ENCODE results near the gene ABHD16A.

Gene ABHD16A

GRCh38 chr6:31687321-31687720, 15.8 kb downstream of the ABHD16A start:
- no peaks in the 10 kb centered on the region for H3K9me2 ChIP-seq (replicated peaks; ENCODE audit: low read depth, low read length)
- H3K9ac ChIP-seq (ENCODE audit: low read depth, low read length, poor library complexity, severe bottlenecking): no peak overlapping the region
- no peaks in the 10 kb centered on the region for H4K20me1 ChIP-seq (ENCODE audit: insufficient read depth, low read length, poor library complexity, severe bottlenecking)
- no peak overlapping the region for H3K4me3 ChIP-seq (ENCODE audit: low read length, poor library complexity, severe bottlenecking)
- TF ChIP-seq CTCF (conservative IDR thresholded peaks at IDR 0.05; ENCODE audit: low read length) (no peak), EZH2phosphoT487 (IDR thresholded peaks at IDR 0.05; ENCODE audit: borderline replicate concordance) (no peak)
- no peak overlapping the region for H2AFZ ChIP-seq (ENCODE audit: low read length)
- H3K4me1 ChIP-seq (ENCODE audit: insufficient read depth, low read length, poor library complexity, severe bottlenecking): no peaks in the 10 kb centered on the region
- H3K36me3 ChIP-seq (ENCODE audit: insufficient read depth, low read length): peaks cover 62% of the 10 kb centered on the region; the same call in 1 of the 2 replicates
- H3K4me2 ChIP-seq (ENCODE audit: low read depth, low read length, poor library complexity, severe bottlenecking): no peak overlapping the region
- H3K79me2 ChIP-seq (ENCODE audit: insufficient read depth, low read length): no peaks in the 10 kb centered on the region
- no peaks in the 10 kb centered on the region for H3F3A ChIP-seq (ENCODE audit: low read depth)
- H3K9me3 ChIP-seq (ENCODE audit: insufficient read depth, low read depth, low read length): no peaks in the 10 kb centered on the region
- H3K27me3 ChIP-seq (ENCODE audit: insufficient read depth, low read length, poor library complexity, severe bottlenecking): no peaks in the 10 kb centered on the region

- no peak for TF ChIP-seq CTCF (conservative IDR thresholded peaks at IDR 0.05; ENCODE audit: low read length)
- TF ChIP-seq EZH2phosphoT487 (IDR thresholded peaks at IDR 0.05; ENCODE audit: borderline replicate concordance): no peak
- no peak overlapping the region for H3K4me2 ChIP-seq (ENCODE audit: low read depth, low read length, poor library complexity, severe bottlenecking)
- H3K27me3 ChIP-seq (ENCODE audit: insufficient read depth, low read length, poor library complexity, severe bottlenecking): no peaks in the 10 kb centered on the region
- H3K79me2 ChIP-seq (ENCODE audit: insufficient read depth, low read length): no peaks in the 10 kb centered on the region
- H3K9ac ChIP-seq (ENCODE audit: low read depth, low read length, poor library complexity, severe bottlenecking): no peak overlapping the region
- no peak overlapping the region for H2AFZ ChIP-seq (ENCODE audit: low read length)
- no peaks in the 10 kb centered on the region for H3F3A ChIP-seq (ENCODE audit: low read depth)
- no peaks in the 10 kb centered on the region for H4K20me1 ChIP-seq (ENCODE audit: insufficient read depth, low read length, poor library complexity, severe bottlenecking)
- peaks cover 55% of the 10 kb centered on the region; the same call in 1 of the 2 replicates for H3K36me3 ChIP-seq (ENCODE audit: insufficient read depth, low read length)
- H3K9me3 ChIP-seq (ENCODE audit: insufficient read depth, low read depth, low read length): no peaks in the 10 kb centered on the region
- H3K9me2 ChIP-seq (replicated peaks; ENCODE audit: low read depth, low read length): no peaks in the 10 kb centered on the region
- H3K4me1 ChIP-seq (ENCODE audit: insufficient read depth, low read length, poor library complexity, severe bottlenecking): no peaks in the 10 kb centered on the region
- H3K4me3 ChIP-seq (ENCODE audit: low read length, poor library complexity, severe bottlenecking): no peak overlapping the region
Observed at GRCh38 chr6:31686483-31686882, 16.6 kb downstream of the ABHD16A start.

GRCh38 chr6:31683591-31683990, 19.5 kb downstream of the ABHD16A start:
- no peaks in the 10 kb centered on the region for H3K27me3 ChIP-seq (ENCODE audit: insufficient read depth, low read length, poor library complexity, severe bottlenecking)
- H3K4me2 ChIP-seq (ENCODE audit: low read depth, low read length, poor library complexity, severe bottlenecking): no peak overlapping the region
- H3K9me3 ChIP-seq (ENCODE audit: insufficient read depth, low read depth, low read length): no peaks in the 10 kb centered on the region
- no peak overlapping the region for H3K9ac ChIP-seq (ENCODE audit: low read depth, low read length, poor library complexity, severe bottlenecking)
- peaks cover 27% of the 10 kb centered on the region; the same call in 1 of the 2 replicates for H3K36me3 ChIP-seq (ENCODE audit: insufficient read depth, low read length)
- H2AFZ ChIP-seq (ENCODE audit: low read length): no peak overlapping the region
- no peak for TF ChIP-seq EZH2phosphoT487 (IDR thresholded peaks at IDR 0.05; ENCODE audit: borderline replicate concordance)
- no peak for TF ChIP-seq CTCF (conservative IDR thresholded peaks at IDR 0.05; ENCODE audit: low read length)
- no peak overlapping the region for H3K4me3 ChIP-seq (ENCODE audit: low read length, poor library complexity, severe bottlenecking)
- H3K79me2 ChIP-seq (ENCODE audit: insufficient read depth, low read length): no peaks in the 10 kb centered on the region
- H3F3A ChIP-seq (ENCODE audit: low read depth): no peaks in the 10 kb centered on the region
- H4K20me1 ChIP-seq (ENCODE audit: insufficient read depth, low read length, poor library complexity, severe bottlenecking): no peaks in the 10 kb centered on the region
- no peaks in the 10 kb centered on the region for H3K9me2 ChIP-seq (replicated peaks; ENCODE audit: low read depth, low read length)
- peaks cover 8% of the 10 kb centered on the region for H3K4me1 ChIP-seq (ENCODE audit: insufficient read depth, low read length, poor library complexity, severe bottlenecking)
